Germinal center (tissue), 1 donor: ENCODE results near the gene LCTL.
"Not testable (repeated sequence)": the region's sequence is repeated elsewhere in the genome, so short reads cannot be mapped to it uniquely, and the experiment has no call there.

Experiments used
- DNase-seq: peaks from one replicate; pipeline ENCODE4 v3.0.0; 2012; ENCODE audit warnings: mixed read lengths, low spot score

LCTL gene

GRCh38 chr15:66591322-66591862 lies 25.6 kb upstream of the LCTL start:
- DNase-seq = no peak

GRCh38 chr15:66590435-66590834 lies 24.6 kb upstream of the LCTL start:
- no peak for DNase-seq

- DNase-seq = not testable (repeated sequence)
Measured at GRCh38 chr15:66589429-66589828, 23.6 kb upstream of the LCTL start.

DNA sequence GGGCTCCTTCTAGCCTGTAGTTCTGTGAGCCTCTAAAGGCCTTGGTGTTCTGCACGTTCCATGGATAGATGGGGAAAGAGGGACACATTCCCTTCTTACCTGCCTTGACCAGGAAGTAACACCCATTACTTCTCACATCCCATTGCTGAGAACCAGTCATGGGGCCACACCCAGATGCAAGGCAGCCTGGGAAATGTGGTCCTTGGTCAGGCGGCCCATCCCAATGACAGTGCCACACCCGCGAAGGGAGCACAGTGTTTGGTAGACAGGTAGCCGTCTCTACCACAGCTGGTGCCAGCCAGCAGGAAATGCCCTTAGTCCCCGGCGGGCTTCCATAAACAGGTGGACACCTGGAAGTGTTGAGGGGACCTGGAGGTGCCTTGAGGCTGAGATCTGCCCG lies 23.2 kb upstream of the LCTL start:
- DNase-seq = no peak

GRCh38 chr15:66588537-66588936 lies 22.7 kb upstream of the LCTL start:
- no peak for DNase-seq

DNA sequence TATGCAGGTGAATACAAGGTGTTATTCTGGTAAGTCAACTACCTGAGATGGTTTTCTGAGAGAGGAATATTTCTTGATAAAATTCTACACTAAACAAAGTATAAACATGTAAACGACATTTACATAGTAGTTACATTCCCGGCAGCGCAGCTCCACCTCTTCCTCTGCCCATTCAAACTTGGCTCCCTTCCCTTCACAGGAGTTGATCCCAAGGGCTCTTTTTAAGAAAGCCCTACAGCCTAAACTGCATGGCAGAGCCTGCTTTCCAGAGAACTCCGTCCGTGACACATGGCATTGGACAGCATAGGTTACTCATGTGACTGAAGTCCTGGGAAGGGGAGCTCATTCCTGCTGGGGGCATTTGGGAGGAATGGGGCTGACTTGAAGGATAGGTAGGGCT lies 22.0 kb upstream of the LCTL start:
- no peak for DNase-seq

GRCh38 chr15:66587020-66587419 lies 21.2 kb upstream of the LCTL start:
- DNase-seq = no peak

DNA sequence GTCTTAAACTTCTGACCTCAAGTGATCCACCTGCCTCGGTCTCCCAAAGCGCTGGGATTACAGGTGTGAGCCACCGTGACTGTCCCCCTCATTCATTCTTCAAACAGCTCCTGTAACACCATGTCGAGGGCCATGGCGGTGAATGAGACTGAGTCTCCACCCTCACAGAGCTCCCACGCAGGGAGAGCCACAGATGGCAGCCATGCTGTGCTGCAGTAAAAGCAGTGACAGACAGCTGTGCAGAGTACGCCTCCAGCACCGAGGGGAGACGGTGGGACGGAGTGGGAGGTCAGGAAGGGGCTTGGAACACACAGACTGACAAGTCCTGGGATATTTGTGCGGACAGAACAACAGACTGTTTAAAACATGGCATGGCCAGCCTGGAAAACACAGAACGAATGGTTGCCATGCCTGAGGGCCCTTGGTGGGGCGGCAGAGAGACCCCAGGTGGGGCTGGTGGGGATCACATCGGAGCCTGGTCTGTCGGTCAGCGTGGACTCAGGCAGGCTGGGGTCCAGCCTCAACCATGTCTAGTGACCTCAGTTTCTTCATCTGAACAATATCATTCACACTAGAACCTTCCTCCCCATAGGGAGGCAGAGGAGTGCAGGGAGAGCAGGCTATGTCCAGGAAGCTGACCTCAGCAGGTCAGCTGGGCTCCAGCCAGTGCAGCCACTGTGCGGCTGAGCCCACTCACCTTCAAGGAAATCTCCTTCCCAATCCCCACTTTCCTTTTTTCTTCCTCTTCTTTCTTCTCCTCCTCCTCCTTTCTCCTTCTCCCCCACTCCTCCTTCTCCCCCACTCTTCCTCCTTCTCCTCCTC lies 20.6 kb upstream of the LCTL start:
- DNase-seq = no peak

- no peak for DNase-seq
Measured at GRCh38 chr15:66581972-66582537, 16.3 kb upstream of the LCTL start.

DNA sequence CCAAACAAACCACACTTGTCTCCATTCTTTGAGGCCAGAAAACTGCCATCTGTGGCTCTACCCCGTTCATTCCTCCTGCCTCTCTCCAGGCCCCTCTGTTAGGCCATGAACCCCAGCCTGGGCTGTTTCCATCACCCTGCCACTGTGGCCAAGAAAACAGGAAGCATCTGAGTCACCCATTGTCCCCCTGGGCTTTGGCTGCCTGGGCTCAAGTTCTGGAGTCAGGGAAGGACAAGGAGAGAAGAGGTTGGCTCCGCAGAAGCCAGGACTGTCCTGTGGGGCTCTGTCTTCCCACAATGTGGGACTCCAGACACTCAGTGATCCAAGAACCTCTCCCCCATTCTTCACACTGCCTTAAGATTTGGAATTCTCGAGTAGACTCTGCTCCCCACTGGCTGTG lies 14.8 kb upstream of the LCTL start:
- no peak for DNase-seq

DNA sequence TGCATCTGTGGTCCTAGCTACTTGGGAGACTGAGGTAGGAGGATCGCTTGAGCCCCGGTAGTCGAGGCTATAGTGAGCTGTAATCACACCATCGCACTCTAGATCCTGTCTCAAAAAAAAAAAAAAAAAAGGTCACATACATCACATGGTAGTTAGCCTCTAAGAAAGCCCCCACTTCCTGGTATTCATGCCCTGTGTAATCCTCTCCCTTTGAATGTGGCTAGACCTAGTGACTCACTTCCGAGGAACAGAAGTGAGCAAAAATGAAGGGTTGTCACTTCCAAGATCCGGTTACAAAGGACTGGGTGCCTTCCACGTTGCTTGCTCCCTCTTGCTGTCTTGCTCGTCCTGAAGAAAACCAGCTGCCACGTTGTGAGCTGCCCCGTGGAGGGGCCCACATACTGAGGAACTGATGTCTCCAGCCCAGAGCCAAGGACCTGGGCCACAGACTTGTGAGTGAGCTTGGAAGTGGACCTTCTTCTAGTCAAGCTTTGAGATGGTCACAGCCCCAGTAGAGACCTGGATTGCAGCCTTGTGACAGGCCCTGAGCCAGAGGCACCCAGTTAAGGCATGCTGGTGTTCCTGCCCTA lies 12.6 kb upstream of the LCTL start:
- no peak for DNase-seq

- no peak for DNase-seq
Measured at GRCh38 chr15:66574596-66574950, 8.8 kb upstream of the LCTL start.

GRCh38 chr15:66573719-66574595 lies 8.2 kb upstream of the LCTL start:
- peak; percentile 26 for DNase-seq

DNA sequence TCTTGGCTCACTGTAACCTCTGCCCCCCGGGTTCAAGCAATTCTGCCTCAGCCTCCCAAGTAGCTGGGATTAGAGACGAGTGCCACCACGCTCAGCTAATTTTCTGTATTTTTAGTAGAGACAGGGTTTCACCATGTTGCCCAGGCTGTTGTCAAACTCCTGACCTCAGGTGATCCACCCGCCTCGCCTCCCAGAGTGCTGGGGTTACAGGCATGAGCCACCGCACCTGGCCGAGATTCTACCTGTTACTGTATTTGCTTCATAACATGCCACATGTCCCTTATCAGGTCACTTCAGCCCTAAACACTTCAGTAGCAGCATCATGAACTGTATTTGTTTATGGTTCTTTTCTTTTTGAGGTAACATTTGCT lies 7.5 kb upstream of the LCTL start:
- no peak for DNase-seq

GRCh38 chr15:66572146-66572545 lies 6.3 kb upstream of the LCTL start:
- DNase-seq = no peak

GRCh38 chr15:66570842-66571478 lies 5.2 kb upstream of the LCTL start:
- no peak for DNase-seq

DNA sequence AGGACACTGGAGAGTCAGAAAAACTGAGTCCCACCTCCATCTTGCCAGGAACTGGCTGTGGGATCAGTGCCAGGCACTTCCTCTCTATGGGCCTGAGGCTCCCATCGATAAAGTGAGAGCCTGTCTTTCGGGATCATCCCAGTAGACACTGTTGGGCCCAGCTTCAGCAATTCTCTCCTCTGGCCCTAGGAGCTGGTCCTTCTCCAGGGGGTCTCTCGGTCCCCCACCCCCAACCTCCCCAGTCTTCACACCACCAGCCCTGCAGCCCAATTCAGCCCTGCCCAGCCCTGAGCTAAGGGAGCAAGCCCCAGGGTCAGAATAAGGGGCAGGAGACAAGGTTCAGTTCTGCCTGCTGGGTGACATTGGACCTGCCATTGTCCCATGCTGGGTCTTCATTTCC lies 4.5 kb upstream of the LCTL start:
- no peak for DNase-seq

DNA sequence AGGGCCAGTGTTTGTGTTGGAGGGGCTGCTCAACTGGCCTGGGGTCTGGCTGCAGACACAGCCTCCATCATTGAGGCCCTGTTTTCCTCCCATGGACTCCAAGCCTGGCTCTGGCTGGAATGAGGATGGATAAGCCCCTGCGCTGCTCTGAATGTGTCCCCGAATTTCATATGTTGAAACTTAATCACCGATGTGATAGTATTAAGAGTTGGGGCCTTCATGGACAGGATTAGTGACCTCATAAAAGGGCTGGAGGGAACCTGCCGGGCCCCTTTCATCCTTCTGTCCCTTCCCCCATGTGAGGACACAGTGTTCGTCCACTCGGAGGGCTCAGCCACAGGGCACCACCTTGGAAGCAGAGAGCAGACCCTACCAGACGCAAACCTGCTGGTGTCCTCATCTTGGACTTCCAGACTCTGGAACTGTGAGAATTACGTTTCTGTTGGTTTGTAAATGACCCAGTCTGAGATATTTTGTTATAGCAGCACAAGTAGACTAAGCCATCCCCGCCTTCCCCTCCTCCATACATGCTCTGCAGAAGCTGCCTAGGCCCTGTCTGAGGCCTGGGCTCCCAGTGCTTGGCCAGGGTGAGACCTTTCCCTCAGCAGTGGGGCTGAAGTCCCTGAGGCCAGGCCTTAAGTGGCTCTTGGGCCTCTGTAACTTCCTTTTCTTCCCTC lies 3.8 kb upstream of the LCTL start:
- no peak for DNase-seq

DNA sequence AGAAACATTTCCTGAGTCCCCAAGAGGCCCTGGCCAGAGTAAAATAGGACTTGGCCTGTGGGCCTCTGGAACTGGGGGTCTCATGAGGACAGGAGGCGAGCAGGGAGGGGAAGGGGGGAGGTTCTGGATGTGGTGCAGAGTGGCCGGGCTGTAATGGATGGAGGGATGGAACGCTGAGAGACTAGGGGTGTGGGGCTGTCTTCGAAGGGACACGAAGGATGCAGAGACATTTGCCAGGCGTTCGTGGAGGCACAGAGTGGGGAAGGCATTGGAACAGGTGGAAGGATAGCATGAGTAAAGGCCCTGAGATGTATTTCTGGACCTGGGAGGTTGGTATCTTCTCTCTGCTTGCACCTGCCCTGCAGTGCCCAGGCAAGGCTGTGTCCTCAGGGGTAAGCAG lies 2.1 kb upstream of the LCTL start:
- DNase-seq = no peak

DNA sequence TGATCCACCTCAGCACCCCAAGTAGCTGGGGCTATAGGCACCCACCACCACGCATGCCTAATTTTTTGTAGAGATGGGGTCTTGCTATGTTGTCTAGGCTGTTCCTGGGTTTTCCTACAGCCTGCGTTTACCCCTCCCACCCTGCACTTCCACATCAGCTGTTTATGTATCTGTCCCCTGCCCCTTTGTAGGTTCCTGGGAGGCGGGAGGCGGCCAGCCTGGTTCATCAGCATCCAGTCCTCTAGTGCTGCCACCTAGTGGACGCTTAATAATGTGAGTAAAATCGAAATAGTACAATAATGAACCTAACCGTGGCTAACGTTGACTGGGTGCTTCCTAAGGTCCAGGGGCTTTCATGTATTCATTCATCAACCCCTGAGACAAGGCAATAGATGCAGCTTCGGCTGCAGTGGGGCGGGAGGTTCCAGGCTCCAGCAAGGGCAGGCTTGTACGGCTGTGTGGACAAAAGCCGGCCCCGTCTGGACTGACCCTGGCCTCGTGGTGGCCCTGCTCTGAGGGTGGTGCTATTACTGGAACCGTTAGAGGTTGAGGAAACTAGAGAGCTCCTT lies 1.2 kb upstream of the LCTL start:
- DNase-seq = peak; percentile 78

DNA sequence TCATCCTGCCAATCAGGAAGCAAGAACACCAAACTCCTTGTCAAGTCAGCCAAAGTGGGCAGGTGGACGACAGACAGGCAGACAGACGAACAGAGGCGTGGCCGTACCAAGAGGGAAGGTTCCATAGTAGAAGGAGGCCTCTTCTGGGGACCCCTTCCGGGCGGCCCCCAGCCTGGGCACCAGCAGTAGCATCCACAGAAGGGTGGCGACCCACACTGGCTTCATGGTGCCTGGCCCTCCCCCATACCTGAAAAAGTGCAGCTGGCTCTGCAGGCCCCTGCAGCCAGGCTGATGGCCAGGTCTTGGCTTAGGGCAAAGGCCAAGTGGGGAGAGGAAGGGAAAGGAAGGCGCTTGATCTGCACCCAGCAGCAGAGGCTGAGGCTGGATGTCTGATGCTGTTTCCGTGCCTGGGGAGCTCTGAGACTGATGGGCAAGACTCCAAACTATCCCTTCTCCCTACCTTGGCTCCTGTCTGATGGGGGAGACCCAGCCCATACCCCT lies 607 bp downstream of the LCTL start:
- DNase-seq = no peak
